PC-9 (cell line): ENCODE measurements around the gene GP1BB. TPM values are rescaled to one million over a fixed set of nuclear protein-coding genes. Genes with fewer than 3 reads are reported as not detected.

Source experiments
- BruUV-seq: library from RNA; stranded (reverse); fragments of 400-500 nt; replicated peaks from 2 replicates; lab custom pipeline; 2021; lab: Mats Ljungman, UMichigan
- CTCF ChIA-PET: fragments of 300-600 bp; sonication (Branson Sonifier 250); formaldehyde crosslinking; loops from one replicate; lab custom pipeline; 2022; ENCODE audit warnings: antibody characterized with exemption; lab: Charles Lee
- POLR2A ChIA-PET: fragments of 300-600 bp; sonication (Branson Sonifier 250); formaldehyde crosslinking; loops from one replicate; lab custom pipeline; 2022; ENCODE audit warnings: antibody characterized with exemption; ENCODE audit not compliant: unreplicated experiment; lab: Charles Lee
- DNase-seq, 2 experiments: peaks; one replicate each; pipeline versions ENCODE4 v3.0.0 to v3.0.0-alpha.2; 2015 to 2022; ENCODE audit warnings: mixed read lengths in 1 of 2
- H2AFZ ChIP-seq: fragments of 200-600 bp; sonication (generic); 2 replicates; pipeline ENCODE4 v1.8.1; 2017; ENCODE audit warnings: antibody characterized with exemption
- H3F3A ChIP-seq: fragments of 200-600 bp; sonication (generic); 2 replicates; pipeline ENCODE4 v1.8.1; 2017; ENCODE audit warnings: antibody characterized with exemption, mild to moderate bottlenecking, low read depth; ENCODE audit not compliant: insufficient read depth
- H3K27ac ChIP-seq: fragments of 200-600 bp; sonication (generic); 2 replicates; pipeline ENCODE4 v1.6.1; 2016; ENCODE audit warnings: mixed run types
- H3K27me3 ChIP-seq: fragments of 200-600 bp; sonication (generic); 2 replicates; pipeline ENCODE4 v1.6.1; 2016; ENCODE audit warnings: low read depth, mixed run types; ENCODE audit not compliant: insufficient read depth
- H3K36me3 ChIP-seq: fragments of 200-600 bp; sonication (generic); 2 replicates; pipeline ENCODE4 v1.6.1; 2016; ENCODE audit warnings: low read depth, mixed run types
- H3K4me1 ChIP-seq: fragments of 200-600 bp; sonication (generic); replicated peaks from 2 replicates; pipeline ENCODE4 v1.6.1; 2016; ENCODE audit warnings: mixed run types; ENCODE audit not compliant: insufficient read depth
- H3K4me2 ChIP-seq: fragments of 200-600 bp; sonication (generic); 2 replicates; pipeline ENCODE4 v1.6.1; 2017; ENCODE audit warnings: mixed run types
- H3K4me3 ChIP-seq: fragments of 200-600 bp; sonication (generic); 2 replicates; pipeline ENCODE4 v1.6.1; 2016; ENCODE audit warnings: mixed run types
- H3K79me2 ChIP-seq: fragments of 200-600 bp; sonication (generic); 2 replicates; pipeline ENCODE4 v1.6.1; 2017; ENCODE audit warnings: low read depth, mixed run types
- H3K9me2 ChIP-seq: fragments of 200-600 bp; sonication (generic); 2 replicates; pipeline ENCODE4 v1.8.1; 2017; ENCODE audit warnings: mild to moderate bottlenecking; ENCODE audit not compliant: insufficient read depth
- H3K9me3 ChIP-seq: fragments of 200-600 bp; sonication (generic); 2 replicates; pipeline ENCODE4 v1.8.1; 2016; ENCODE audit warnings: low read depth; ENCODE audit not compliant: insufficient read depth
- H4K20me1 ChIP-seq: fragments of 200-600 bp; sonication (generic); 2 replicates; pipeline ENCODE4 v1.8.1; 2017; ENCODE audit not compliant: insufficient read depth
- EZH2 ChIP-seq: fragments of 200-600 bp; sonication (generic); IDR thresholded peaks from 2 replicates; pipeline ENCODE4 v1.8.0; 2017; ENCODE audit warnings: antibody characterized with exemption, low read depth
- intact Hi-C: fragments of 100-400 bp; cut with micrococcal nuclease; formaldehyde crosslinking; loops from one replicate; pipeline ENCODE4 v1.10.0; 2022; ENCODE audit not compliant: unreplicated experiment
- total RNA-seq: library from RNA; stranded (reverse); gene quantifications from 2 replicates; pipeline ENCODE4 v1.2.3, GENCODE V29; 2021
- TF ChIP-seq, protein P1 (sequence below): fragments of 200-600 bp; sonication (generic); conservative IDR thresholded peaks from 2 replicates; pipeline ENCODE4 v1.6.1; 2017; ENCODE audit warnings: mixed run types, antibody characterized with exemption, mild to moderate bottlenecking, moderate library complexity

Gene GP1BB
- total RNA-seq, 1 experiment from 2014 or later: 0.35 TPM

DNA sequence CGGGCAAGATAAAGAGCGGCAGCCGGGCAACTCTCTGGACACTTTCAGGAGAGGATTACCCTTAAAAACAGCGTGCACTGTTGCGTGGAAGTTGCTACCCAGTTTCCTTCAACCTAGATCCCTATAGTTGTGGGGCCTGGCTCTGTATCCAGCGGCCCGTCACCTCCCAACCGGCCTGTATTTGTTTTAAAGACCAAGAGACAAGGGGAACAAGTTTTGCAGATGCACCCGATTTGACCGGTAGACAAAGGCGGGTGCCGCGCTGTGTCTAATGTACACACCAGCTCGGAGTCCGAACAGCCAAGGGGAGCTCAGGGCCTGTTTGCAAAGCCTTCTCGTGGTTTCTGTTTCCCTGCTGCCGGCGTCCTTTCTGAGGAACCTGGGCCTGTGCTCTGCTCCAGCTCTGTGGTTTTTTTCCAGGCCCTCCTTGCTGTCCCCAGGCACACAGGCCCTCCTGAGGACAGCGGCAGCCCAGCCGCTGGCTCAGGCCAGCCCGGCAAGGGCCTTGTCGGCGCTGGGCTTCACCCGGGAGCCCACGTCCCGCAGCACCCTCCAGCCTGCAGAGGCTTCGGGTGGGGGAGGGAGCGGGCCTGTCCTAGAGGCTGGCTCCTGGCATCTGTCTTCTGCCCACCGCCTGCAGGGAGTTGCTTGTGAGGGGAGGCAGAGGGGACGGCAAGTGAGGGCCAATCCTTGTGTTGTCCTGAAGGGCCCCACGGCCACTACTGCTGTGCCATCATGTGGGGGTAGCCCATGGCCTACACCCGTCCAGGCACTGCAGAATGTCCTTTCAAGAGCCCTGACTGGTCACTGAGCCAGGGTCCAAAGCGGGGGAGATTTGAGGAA, 38.6 kb downstream of the GP1BB start:
- BruUV-seq: no TSS peak
- H3K9me2 ChIP-seq: no peaks in the 10 kb centered on the region
- no peak overlapping the region for H2AFZ ChIP-seq
- no peak overlapping the region for H3K27ac ChIP-seq
- H3K4me1 ChIP-seq: no peaks in the 10 kb centered on the region
- H4K20me1 ChIP-seq: no peaks in the 10 kb centered on the region
- H3K9me3 ChIP-seq: no peaks in the 10 kb centered on the region
- H3K36me3 ChIP-seq: no peaks in the 10 kb centered on the region
- H3K79me2 ChIP-seq: no peaks in the 10 kb centered on the region
- DNase-seq: no peak
- peaks cover 34% of the 10 kb centered on the region for H3K27me3 ChIP-seq
- CTCF ChIA-PET: no interaction called here
- H3K4me2 ChIP-seq: no peak overlapping the region
- POLR2A ChIA-PET: no interaction called here
- TF ChIP-seq EZH2: no peak
- TF ChIP-seq, protein P1, sequence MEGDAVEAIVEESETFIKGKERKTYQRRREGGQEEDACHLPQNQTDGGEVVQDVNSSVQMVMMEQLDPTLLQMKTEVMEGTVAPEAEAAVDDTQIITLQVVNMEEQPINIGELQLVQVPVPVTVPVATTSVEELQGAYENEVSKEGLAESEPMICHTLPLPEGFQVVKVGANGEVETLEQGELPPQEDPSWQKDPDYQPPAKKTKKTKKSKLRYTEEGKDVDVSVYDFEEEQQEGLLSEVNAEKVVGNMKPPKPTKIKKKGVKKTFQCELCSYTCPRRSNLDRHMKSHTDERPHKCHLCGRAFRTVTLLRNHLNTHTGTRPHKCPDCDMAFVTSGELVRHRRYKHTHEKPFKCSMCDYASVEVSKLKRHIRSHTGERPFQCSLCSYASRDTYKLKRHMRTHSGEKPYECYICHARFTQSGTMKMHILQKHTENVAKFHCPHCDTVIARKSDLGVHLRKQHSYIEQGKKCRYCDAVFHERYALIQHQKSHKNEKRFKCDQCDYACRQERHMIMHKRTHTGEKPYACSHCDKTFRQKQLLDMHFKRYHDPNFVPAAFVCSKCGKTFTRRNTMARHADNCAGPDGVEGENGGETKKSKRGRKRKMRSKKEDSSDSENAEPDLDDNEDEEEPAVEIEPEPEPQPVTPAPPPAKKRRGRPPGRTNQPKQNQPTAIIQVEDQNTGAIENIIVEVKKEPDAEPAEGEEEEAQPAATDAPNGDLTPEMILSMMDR: no peak
- intact Hi-C loops: loop anchor here (10.0 kb wide), 1 partner anchor 123 kb away; no protein-coding TSS in a partner anchor
- no peaks in the 10 kb centered on the region for H3F3A ChIP-seq
- no peak overlapping the region for H3K4me3 ChIP-seq

DNA sequence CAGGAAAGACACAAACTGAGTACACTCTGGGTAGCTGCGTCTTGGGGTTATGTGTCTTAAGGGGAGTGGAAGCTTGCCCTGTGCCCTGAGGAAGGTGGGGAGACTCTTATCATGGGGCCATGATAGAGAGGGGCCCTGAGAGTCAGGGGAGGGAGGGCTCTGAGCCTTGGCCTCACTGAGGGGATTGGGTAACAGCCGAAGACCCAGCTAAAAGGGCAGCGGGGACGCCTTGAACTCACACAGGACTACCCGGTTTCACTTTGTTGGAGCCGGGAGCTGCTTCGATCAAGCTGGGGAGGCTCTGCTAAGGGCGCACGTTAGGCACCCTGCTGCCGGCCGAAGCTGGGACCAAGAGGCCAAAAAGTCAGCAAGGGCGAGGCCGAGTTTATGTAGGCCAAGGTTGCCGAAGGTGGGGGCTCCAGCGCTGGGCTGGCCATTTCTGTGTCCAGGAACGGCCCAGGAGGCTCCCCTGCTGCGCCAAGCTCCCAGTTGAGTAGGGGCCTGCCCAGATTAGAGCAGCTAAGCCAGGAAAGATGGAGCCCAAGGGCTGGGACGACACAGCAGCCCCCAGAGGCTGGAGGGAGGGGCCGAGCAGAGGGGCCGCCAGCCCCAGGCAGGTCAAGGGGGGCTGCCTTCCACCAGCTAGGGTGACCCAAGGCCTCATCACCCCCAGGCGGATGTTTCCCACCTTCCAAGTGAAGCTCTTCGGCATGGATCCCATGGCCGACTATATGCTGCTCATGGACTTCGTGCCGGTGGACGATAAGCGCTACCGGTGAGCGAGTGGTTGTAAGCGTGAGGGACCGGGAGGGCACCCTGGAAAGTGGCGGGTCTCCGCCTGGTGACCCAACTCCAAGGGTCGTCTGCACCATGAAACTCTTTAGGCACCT, 39.5 kb downstream of the GP1BB start:
- Histone ChIP-seq H3K9me2 (no peaks in the 10 kb centered on the region), H4K20me1 (no peaks in the 10 kb centered on the region), H3K4me2 (no peak overlapping the region), H3F3A (no peaks in the 10 kb centered on the region), H3K9me3 (no peaks in the 10 kb centered on the region), H3K27me3 (peaks cover 38% of the 10 kb centered on the region), H3K4me3 (no peak overlapping the region), H3K27ac (no peak overlapping the region), H3K4me1 (peaks cover 7% of the 10 kb centered on the region; the same call in 1 of the 2 replicates), H2AFZ (no peak overlapping the region), H3K36me3 (no peaks in the 10 kb centered on the region), H3K79me2 (no peaks in the 10 kb centered on the region)
- ChIA-PET CTCF (no interaction called here), POLR2A (no interaction called here)
- TF ChIP-seq EZH2: no peak
- TF ChIP-seq, protein P1: no peak
- intact Hi-C loops: loop anchor here (10.0 kb wide), 1 partner anchor 122 kb away; no protein-coding TSS in a partner anchor
- DNase-seq: no peak
- no TSS peak for BruUV-seq

DNA sequence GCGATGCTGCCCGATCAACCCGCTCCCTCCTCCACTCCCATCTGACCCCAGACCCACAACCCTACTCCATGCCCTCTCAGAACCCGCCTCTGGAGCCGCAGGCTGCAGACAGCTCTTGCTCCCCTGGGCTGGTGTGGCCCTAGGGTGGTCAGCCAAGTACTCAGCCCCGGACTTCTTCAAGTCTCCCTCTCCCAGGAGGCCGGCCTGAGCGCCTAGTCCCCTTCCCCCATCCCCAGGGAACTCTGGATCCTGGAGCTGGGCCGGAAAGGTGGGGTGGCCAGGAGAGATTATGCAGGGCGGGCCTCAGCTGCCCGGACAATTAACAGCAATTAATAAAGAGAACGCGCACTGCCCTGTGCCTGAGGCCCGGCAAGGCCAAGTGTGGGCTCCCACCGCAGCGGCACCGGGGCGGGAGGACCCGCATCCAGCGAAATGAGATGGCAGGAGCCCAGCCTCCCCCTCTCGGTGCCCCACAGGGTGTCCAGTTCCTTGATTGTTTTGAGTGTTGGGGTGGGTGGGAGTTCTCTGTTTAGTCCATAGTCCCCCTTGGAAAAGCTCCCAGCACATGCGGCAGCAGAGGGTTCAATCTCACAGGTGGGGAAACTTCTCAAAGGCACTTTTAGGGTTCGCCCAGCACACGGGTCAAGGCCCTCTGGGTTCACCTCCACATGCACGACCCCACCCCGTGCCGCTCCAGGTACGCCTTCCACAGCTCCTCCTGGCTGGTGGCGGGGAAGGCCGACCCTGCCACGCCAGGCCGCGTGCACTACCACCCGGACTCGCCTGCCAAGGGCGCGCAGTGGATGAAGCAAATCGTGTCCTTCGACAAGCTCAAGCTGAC, 40.3 kb downstream of the GP1BB start:
- CTCF ChIA-PET: no interaction called here
- TF ChIP-seq, protein P1: no peak
- no peak for TF ChIP-seq EZH2
- Histone ChIP-seq H3K9me3 (no peaks in the 10 kb centered on the region), H3F3A (no peaks in the 10 kb centered on the region), H3K27ac (no peak overlapping the region), H3K9me2 (no peaks in the 10 kb centered on the region), H3K4me2 (no peak overlapping the region), H3K4me1 (peaks cover 7% of the 10 kb centered on the region; the same call in 1 of the 2 replicates), H3K27me3 (peaks cover 38% of the 10 kb centered on the region), H2AFZ (no peak overlapping the region), H4K20me1 (no peaks in the 10 kb centered on the region), H3K36me3 (no peaks in the 10 kb centered on the region), H3K79me2 (no peaks in the 10 kb centered on the region), H3K4me3 (no peak overlapping the region)
- POLR2A ChIA-PET: no interaction called here
- no TSS peak for BruUV-seq
- no peak for DNase-seq
- intact Hi-C loops: loop anchor here (10.0 kb wide), 1 partner anchor 121 kb away; no protein-coding TSS in a partner anchor
